Erythroblast (primary cell): ENCODE data around the gene RTP5.
"Not testable (repeated sequence)": the region's sequence is repeated elsewhere in the genome, so short reads cannot be mapped to it uniquely, and the experiment has no call there.

ENCODE experiments used
- GATA1 ChIP-seq: IDR thresholded peaks from 2 replicates; pipeline ENCODE4 v1.6.1; 2011; ENCODE audit warnings: low read depth, mild to moderate bottlenecking, control low read depth, low read length, moderate library complexity
- POLR2A ChIP-seq: IDR thresholded peaks from 2 replicates; pipeline ENCODE4 v1.6.1; 2011; ENCODE audit warnings: mild to moderate bottlenecking, low read length

DNA sequence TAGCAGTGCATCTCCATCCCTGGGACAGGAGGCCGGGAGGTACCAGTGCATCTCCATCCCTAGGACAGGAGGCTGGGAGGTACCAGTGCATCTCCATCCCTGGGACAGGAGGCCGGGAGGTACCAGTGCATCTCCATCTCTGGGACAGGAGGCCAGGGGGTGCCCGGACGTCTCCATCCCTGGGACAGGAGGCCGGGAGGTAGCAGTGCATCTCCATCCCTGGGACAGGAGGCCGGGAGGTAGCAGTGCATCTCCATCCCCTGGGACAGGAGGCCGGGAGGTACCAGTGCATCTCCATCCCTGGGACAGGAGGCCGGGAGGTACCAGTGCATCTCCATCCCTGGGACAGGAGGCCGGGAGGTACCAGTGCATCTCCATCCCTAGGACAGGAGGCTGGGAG, 52.1 kb downstream of the RTP5 start:
- not testable (repeated sequence) for TF ChIP-seq POLR2A, GATA1
